TTC549 (cell line): ENCODE data around the gene FANCE.
"Not testable (repeated sequence)": the region's sequence is repeated elsewhere in the genome, so short reads cannot be mapped to it uniquely, and the experiment has no call there.

ENCODE experiments used
- FAIRE-seq: peaks from 2 replicates; lab custom pipeline; 2012; peaks lifted over from hg19 to GRCh38; lab: Jason Lieb, UNC

Gene FANCE

DNA sequence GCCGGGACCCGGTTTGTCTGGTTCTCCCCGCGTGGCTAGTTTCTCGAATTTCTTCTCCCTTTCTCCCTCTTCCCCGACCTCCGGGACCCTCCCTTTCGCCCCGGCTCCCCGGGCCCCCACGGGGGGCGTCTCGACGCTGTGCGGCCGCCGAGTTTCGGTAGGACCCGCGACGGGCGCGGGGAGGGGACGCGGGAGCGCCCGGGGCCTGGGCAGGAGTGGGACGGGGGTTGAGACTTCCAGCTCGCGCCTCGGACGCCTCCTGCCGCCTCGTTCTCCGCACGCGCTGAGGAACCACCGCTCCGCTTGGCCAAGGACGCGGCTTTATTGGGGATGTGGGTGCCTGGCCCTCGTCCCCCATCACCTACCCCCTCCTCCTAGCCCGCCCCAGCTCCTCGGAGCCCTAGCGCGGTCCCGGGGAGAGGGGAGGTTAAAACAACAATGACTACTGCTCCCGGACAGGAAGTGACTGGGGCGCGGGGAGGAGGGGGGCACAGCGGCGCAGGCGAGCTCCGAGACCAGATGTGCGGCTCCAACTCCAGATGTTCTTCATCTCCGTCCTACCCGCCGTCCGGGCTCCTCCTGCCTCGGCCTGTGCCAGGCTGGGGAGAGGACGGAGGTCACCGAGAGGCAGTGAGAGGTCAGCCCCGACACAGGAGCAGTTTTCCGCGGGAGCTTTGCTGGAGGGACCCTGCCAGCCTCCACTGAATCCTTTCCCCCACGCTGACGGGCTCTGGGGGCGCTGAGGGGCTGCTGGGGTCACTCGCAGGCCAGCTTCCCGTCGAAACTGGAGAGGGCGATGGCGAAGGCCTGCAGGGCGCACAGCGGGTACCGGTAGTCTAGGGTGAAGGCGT, 45.7 kb downstream of the FANCE start:
- FAIRE-seq, result no peak

DNA sequence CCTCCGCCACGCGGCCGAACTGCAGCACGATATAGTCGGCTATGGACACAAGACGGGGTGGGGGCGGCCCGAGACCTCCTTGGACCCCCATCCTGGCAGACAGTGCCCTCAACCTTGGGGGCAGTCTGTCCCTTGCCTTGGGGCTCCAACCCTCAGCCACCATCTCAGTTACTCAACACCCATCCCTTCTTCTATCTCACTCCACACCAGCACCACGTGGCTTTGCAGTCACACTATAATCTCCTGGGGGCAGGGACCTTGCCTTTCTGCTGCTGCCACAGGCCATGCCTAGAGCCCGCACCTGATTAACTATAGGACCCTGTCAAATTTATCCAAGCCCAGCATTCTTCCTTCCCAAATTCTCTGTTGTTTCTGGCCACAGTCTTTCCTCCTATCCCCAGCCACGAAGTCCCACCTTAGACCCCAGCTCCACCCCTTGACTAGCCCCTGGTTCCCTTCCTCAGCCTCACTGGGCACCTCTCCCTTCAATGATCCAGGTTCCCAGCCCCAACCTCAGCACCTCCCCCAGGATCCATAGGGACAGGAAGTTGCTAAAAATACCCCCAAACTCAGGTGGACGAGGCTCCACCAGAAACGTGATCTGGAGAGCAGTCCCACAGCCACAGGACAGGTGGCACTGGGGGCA, 46.4 kb downstream of the FANCE start:
- FAIRE-seq, result no peak

DNA sequence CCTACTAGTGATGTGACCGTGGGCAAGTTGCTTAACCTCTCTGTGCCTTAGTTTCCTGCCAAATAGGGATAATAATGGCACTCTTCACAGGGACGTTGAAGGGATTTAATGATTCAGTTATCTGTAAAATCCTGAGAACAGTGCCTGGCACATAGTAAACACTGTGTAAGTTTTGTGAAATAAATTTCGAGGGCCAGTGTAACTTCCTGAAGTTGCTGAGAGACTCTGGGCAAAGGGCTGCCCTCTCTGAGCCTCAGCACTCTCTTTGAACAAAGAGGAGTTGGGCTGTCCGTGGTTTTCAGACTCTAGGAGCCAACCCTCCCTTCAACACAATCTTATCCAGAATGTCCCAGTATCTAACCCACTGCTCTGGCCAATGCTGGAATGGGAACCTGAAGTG, 47.2 kb downstream of the FANCE start:
- no peak for FAIRE-seq

DNA sequence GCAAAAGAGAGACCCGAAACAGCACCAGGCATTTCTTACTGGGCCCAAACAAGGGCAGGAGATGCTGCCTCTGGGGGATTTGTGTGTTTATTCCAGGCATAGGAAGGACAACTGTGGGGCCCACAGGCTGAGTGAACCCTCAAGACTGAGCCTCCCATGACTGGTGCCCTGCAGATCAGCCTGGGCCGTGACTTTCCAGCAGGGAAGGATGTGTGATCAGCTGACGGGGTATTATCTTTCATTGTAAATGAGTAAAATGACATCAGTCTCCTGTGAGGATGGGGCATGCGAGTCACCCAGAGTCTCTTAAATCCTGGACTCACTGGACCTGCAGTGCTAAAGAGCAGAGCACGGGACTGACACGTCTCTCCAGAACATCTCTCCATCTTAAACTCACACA, 48.6 kb downstream of the FANCE start:
- FAIRE-seq, result no peak

DNA sequence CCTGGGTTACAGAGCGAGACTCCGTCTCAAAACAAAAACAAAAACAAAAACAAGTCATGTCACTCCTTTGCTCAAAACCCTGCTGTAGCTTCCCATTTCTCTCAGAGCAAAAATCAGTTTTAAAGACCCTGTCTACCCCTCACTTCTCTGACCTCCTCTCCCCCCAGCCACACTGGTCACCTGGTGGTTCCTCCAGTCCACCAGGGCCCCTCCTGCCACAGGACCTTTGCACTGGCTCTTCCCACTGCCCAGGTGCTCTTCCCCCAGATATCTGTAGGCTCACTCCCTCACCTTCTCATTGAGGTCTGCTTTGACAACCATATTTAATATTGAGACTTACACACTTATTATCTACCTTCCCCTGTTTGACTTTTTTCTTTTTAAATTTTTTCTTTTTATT, 49.6 kb downstream of the FANCE start:
- FAIRE-seq, result no peak

DNA sequence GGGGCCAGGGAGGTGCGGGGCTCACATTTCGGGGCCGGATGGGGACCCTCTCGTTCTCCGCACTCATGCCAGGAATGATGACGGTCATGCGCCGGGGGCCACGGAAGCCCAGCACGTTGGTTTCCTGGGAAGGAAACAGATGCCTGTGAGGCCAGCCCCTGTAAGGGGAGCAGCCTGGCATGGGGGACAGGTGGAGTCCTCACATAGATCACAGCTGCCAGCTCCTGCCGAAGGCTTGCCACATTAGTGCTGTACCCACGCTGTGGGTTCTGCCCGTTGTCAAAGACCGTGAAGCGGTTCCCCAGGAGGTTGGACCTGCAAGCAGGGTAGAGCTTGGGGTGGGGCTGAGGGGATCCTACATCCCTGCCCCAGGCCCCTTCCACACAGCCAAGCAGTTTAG, 51.4 kb downstream of the FANCE start:
- no peak for FAIRE-seq

DNA sequence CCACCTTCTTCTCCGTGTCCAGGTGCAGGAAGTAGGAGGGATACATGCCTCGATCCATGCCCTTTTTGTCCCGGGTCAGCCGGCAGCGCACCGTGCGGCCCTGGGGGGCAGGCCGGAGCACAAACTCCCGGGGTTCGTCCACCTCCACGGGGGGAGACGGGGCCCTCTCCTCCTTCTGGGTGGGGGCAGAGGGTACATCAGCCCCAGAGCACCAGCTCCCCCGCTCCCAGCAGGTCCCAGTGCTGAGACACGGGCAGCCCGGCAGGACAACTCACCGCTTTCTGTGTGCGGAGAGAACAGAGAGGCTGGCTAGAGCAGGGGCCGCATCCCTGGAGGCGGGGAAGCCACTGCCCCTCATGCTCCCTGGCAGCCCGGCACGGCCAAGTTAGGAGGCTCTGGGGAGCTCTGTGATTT, 53.9 kb downstream of the FANCE start:
- FAIRE-seq, result no peak

DNA sequence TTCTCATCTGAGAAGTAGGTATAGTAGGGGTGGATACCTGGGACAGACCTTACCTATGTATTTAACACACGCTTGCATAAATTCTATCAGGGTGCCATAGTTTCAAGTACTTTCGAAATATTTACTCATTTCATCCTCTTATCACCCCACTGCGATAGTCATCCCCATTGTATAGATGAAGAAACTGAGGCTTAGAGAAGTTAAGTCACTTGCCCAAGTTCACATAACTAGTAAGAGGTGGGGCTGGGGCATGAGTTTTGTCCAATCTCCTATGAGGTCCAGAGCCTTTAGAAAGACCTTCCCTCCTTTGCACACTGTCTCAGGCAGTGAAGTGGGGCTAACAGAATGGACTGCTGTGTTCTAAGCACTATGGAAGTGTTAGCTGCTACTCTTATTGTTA, 54.4 kb downstream of the FANCE start:
- no peak for FAIRE-seq

DNA sequence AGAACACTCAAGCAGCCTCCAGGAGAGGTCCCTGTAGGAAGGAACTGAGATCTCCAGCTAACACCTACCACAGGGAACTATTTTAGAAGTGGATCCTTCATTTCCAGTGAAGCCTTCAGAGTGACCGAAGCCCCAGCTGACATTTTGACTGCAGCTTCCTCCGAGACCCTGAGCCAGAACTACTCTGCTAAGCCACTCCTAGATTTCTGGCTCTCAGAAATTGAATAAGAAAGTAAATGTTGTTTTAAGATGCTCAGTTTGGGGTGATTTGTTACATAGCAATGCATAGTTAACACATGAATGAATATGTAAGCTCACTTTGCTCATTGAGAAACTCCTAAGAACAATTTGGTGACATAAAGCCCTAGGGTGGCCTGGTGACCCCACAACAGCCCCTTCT, 55.1 kb downstream of the FANCE start:
- no peak for FAIRE-seq

DNA sequence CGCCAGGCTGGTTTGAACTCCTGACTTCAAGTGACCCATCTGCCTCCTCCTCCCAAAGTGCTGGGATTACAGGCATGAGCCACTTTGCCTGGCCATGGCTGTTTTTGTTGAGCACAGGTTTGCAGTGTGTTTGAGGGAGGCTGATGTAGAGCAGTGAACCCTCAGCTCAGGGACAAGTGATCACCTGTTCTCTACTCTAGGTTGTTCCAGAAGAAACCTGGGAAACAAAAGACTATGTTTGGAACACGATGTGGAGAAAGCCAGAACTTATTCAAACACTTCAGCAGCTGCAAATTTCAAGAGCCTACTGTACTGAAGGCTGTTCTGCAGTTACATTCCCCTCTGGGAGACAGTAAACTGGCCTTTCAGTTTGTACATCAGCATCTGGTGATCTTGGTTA, 55.9 kb downstream of the FANCE start:
- FAIRE-seq, result no peak

DNA sequence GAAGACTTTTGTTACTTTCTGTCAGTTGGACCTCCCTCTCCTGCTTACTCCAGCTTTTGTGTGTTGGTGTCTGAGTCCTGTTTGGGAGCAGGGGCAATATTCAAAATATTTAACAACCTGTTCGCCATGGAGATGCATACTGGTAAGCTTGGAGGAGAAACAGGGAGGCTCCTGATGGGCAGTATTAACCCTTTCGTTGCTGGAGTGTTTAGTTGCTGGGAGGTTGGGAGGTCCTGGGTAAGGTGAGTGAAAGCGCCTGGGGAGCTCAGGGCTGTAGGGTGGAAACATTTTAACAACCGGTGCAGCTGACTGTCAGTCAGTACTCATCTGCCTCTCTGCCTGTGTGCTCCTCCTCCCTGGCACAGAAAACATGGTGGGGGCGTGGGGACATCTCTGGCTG, 56.4 kb downstream of the FANCE start:
- no peak for FAIRE-seq

DNA sequence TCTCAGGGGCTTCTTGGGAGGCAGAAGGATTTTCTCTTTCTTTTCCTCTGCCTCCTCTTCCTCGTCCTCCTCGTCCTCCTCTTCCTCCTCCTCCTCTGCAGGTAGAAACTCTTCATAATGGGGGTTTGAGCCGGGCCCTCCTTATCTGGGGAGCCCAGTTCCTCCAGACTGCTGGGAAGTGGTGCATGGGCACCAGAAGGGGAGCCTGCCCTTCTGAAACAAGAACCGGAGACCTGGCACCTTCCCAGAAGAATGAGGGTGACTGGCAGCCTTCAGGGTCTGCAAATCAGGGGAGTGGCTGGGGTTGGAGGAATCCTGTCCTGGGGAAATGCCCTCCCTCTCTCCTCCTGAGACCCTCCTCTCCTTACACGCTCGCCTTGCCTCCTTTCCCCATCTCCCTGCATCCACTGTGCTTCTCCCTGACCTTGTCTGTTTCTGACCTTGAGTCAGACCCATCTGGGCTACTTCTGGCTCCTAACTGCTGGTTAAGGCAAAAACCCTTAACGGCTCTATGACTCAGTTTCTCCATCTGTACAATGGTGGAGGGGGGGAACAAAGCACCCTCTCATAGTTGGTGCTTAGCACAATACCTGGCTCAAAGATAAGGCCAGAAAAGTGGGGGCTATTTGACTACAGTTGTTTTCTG, 58.9 kb downstream of the FANCE start:
- no peak for FAIRE-seq

DNA sequence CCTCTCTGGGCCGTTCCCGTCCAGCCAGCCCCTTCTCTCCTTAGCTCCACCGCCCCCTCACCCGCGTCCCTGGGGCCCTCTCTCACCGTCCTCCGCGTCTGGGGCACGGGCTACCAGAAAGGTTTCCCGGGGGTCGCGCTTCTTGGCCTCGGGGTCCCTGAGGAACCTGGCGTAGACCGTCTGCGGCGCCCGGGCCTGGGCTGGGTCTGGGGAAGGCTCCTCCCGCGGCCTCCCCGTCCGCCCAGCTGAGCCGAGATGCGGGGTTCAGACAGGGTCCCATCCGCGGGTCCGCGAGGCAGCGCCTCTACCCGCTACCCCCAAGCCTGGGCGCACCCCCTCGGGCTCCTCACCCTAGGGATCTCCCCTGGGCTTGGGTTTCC, 59.4 kb downstream of the FANCE start:
- no peak for FAIRE-seq

DNA sequence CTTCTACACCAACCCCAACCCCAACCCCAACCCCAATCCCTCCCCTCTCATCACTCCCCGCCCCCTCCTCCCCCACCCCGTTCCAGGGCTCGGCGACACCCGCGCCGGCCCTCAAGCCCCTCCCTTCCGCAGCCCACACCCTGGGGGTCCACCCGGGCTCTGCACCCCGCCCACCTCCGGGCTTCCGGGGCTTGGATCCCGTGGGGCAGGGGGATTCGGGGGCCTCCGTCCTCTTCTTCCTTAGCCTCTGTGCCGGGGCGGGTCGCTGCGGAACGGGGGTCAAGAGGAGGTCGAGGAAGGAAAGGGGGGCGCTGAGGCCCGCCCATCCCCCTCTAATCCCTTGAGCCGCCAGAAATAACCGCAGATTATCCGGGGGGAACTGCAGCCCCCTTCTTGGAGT, 59.9 kb downstream of the FANCE start:
- no peak for FAIRE-seq

DNA sequence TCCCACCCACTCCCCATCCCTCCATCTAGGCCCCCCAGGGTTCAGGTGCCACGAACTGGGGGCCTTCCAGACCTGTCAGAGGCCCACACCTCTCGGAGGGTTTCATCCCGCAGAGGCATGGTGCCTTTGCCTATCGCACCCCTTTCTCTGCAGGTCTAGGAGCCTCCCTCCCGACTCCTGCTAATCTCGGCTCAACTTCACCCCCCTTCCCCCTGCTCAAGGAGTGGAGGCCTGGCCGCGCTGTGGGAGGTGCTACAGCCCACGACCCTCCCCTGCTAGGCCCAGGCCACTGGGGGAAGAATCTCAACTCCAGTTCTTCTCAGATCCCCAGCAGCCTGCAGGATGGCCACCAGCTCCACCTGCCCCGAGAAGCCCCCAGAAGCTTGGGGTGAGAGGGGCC, 60.6 kb downstream of the FANCE start, which contains the start of gene TULP1:
TSS of gene TULP1 (minus strand) at position 157 of the 400 bp plus-strand sequence. CDS start at position 119, 38 bp downstream.
- no peak for FAIRE-seq

DNA sequence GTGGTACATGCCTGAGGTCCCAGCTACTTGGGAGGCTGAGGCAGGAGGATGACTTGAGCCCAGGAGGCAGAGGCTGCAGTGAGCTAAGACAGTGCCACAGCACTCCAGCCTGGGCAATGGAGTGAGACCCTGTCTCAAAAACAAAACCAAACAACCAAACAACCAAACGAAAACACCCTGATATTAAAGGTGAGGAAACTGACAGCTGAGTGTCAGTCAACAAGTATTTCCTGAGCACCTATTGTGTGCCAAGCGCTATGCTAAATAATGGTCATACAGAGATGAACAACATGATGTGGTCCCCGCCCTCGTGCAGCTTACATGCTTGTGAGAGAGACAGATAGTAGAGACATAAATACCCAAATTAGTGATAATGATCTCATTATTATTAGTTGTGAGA, 62.4 kb downstream of the FANCE start:
- no peak for FAIRE-seq

DNA sequence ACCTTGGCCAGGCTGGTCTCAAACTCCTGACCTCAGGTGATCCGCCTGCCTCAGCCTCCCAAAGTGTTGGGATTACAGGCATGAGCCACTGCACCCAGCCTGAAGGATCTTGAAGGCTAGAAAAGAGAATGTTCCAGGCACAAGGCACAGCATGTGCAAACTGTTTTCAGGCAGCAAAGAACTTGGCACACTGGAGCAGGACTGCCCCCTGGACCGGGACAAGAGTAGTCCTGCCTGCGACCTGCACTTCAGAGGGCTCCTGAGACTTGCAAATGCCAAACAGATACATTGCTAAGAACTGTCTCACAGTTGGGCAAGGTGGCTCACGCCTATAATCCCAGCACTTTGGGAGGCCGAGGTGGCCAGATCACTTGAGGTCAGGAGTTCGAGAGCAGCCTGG, 63.8 kb downstream of the FANCE start:
- not testable (repeated sequence) for FAIRE-seq
